Esophagus squamous epithelium (tissue), 4 donors: ENCODE measurements around the gene C10orf95.

ENCODE experiments used
- POLR2A ChIP-seq, 4 donors: fragments of 450-650 bp; IDR thresholded peaks; one replicate each; pipeline ENCODE4 v1.6.1; 2017; ENCODE audit warnings: antibody characterized with exemption in 4 of 4, mild to moderate bottlenecking in 4 of 4, moderate library complexity in 3 of 4
- TF ChIP-seq, protein P1 (sequence below), 6 experiments: fragments of 450-650 bp in 4 of 6; fragments of 200-600 bp in 2 of 6; sonication (generic) in 2 of 6; IDR thresholded peaks; one replicate each; pipeline ENCODE4 v1.5.1; 2016 to 2019; ENCODE audit warnings: antibody characterized with exemption in 6 of 6, mild to moderate bottlenecking in 4 of 6, moderate library complexity in 4 of 6

DNA sequence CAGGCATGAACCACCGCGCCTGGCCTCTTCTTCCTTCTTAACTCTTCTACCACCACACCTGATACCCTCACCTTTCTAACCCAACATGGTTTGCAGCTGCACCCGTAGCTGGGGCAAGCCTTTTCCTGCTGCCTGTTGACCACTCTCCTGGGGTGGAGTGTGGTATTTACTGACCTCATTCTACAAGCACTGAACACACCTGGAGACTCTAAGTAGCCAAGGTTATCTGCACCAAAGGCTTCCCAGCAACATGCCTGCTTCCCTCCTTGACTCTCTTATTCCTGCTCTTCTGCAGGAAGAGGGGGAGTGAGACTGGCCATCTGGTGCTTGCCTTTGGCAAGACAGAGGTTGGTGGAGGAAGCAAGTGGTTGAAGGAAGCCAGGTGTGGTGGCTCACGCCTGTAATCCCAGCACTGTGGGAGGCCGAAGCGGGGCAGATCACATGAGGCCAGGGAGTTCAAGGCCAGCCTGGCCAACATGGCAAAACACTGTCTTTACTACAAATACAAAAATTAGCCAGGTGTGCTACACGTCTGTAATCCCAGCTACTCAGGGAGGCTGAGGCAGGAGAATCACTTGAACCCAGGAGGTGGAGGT lies 41.1 kb upstream of the C10orf95 start:
- no peak for TF ChIP-seq POLR2A (IDR thresholded peaks at IDR 0.05)
- TF ChIP-seq, protein P1, sequence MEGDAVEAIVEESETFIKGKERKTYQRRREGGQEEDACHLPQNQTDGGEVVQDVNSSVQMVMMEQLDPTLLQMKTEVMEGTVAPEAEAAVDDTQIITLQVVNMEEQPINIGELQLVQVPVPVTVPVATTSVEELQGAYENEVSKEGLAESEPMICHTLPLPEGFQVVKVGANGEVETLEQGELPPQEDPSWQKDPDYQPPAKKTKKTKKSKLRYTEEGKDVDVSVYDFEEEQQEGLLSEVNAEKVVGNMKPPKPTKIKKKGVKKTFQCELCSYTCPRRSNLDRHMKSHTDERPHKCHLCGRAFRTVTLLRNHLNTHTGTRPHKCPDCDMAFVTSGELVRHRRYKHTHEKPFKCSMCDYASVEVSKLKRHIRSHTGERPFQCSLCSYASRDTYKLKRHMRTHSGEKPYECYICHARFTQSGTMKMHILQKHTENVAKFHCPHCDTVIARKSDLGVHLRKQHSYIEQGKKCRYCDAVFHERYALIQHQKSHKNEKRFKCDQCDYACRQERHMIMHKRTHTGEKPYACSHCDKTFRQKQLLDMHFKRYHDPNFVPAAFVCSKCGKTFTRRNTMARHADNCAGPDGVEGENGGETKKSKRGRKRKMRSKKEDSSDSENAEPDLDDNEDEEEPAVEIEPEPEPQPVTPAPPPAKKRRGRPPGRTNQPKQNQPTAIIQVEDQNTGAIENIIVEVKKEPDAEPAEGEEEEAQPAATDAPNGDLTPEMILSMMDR (IDR thresholded peaks at IDR 0.05) = no peak
